HG02852 (cell line): ENCODE results near the gene ZNF773.

Experiments
- ATAC-seq: cut with Tn5 transposase; IDR thresholded peaks from one replicate; pipeline ENCODE4 v1.9.1; 2021; ENCODE audit warnings: mild to moderate bottlenecking, moderate library complexity; ENCODE audit not compliant: unreplicated experiment

The ZNF773 gene

DNA sequence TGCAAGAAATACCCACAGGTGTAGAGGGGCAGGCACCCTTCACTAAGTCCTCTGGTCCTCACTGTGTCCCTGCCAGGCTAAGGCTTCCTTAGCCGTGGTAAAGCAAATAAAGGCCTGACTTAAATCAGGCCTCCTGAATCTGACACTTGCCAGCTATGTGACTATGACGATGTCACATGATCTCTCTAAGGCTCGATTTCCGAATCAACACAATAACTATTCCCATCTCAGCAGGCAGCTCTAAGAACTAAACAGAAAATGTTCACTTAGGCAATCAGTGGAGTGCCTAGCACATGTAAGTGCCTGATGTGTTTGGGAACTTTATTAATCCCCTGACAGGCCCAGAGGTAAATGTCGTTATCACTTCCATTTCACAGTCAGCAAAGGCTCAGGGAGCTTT, 57.9 kb downstream of the ZNF773 start:
- no peak for ATAC-seq
